ES-I3 (cell line): ENCODE data around the gene SERINC5.
"Not testable (repeated sequence)": the region's sequence is repeated elsewhere in the genome, so short reads cannot be mapped to it uniquely, and the experiment has no call there.

Experiments
- H3K36me3 ChIP-seq: 2 replicates; pipeline ENCODE4 v1.6.1; 2013; ENCODE audit warnings: mild to moderate bottlenecking, low read length, control low read depth, moderate library complexity; ENCODE audit not compliant: insufficient read depth
- H3K4me1 ChIP-seq: 2 replicates; pipeline ENCODE4 v1.6.1; 2013; ENCODE audit warnings: mild to moderate bottlenecking, control low read depth, low read length; ENCODE audit not compliant: insufficient read depth
- H3K9ac ChIP-seq: 2 replicates; pipeline ENCODE4 v1.6.1; 2013; ENCODE audit warnings: low read depth, mild to moderate bottlenecking, low read length, moderate library complexity
- H3K9me3 ChIP-seq: 2 replicates; pipeline ENCODE4 v1.6.1; 2013; ENCODE audit warnings: mild to moderate bottlenecking, low read length, moderate library complexity; ENCODE audit not compliant: control insufficient read depth, insufficient read depth

The SERINC5 gene

DNA sequence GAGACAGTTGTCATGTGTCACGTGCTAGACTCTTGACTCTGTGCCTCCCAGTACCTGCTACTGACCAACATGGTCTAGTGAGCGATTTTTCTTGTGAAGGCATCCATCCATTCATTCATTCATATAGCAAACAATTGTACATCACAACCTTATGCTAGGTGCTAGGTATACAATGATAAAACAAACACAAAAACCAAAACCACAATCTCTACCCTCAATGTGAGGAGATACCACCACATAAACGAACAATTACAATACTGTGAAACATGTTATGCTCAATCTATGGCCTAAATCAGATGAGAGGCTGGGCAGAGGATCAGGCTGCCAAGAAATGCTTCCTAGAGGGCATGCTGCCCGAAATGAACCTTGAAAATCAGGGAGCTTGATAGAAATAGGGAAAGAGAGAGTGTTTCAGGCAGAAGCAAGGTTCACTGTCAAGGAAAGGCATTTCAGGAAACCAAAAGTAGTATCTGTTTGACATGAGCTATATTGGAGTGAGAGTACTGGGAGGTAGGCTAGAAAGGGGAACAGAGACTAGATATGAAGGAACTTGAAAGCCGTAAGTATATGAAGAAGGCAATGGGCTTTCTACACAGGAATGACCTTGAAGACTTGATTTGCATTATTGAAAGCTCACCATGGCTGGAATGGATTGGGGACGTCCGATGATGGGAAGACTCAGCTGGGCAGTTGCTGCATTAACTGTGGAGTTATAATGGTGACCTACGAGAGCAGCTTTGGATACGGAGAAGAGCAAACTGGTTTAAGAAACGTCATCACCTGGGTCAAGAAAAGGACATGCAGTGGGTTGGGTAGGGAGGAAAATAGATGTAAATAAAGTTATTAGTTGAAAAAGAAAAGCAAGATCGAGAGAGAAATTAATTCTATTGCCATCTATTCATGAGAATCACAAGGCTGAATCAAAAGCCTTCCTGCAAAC lies 130.6 kb downstream of the SERINC5 start:
- no peaks in the 10 kb centered on the region; the same call in 1 of the 2 replicates for H3K9me3 ChIP-seq
- no peaks in the 10 kb centered on the region for H3K36me3 ChIP-seq
- H3K4me1 ChIP-seq, result peaks cover 9% of the 10 kb centered on the region
- H3K9ac ChIP-seq, result no peak overlapping the region

DNA sequence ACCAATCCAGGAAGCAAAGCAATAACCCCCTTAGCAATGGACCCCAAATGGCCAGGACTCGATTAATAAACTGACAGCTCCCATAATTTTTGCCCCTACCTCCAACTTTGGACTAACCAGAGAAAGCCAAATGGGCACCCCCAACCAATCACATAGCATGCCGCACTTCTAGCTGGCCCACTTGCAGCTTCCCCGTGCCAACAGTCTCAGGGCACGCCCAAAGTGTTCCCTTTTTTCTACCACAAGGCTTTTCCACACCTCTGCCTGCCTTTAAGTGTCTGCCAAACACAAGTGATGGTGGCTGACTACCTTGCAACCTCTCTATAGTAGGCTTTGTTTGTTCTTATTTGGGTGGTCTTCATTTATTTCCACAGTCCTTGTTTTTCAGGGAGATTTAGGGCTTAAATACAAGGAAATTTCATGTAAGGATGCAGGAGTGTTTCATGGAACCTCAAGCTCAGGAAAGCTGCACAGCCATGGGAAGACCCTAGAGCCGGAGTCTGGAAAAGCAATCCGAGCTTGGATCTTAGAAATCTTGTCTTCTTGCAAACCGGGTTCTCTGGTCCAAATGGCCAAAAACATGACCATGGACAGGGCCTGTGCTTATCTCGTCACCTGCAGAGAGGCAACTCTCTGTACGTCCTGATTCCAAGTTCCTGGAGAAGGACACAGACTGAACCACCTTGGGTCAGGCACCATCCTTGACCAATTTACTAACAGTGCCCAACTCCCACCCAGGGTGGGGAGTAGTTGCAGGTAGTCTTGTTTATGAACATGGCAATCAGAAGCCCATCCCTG lies 131.5 kb downstream of the SERINC5 start:
- Histone ChIP-seq H3K4me1 (peaks cover 9% of the 10 kb centered on the region), H3K36me3 (no peaks in the 10 kb centered on the region), H3K9ac (no peak overlapping the region), H3K9me3 (no peaks in the 10 kb centered on the region; the same call in 1 of the 2 replicates)

DNA sequence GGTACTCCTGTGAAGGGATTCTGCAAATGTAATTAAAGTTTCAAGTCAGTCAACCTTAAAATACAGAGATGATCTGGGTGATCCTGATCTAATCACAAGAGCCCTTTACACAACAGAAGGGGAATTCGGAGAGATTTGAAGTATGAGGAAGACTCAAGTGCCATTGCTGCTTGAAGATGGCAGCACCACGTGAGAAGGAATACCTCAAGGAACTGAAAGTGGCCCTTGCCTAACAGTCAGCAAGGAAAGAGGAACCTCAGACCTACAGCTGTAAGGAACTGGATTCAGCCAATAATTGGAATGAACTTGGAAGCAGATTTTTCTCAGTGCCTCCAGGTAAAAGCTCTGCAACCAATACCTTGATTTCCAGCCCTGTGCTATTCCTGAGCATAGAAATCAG lies 133.3 kb downstream of the SERINC5 start:
- no peaks in the 10 kb centered on the region for H3K36me3 ChIP-seq
- H3K9ac ChIP-seq, result no peak overlapping the region
- H3K4me1 ChIP-seq, result no peaks in the 10 kb centered on the region
- no peaks in the 10 kb centered on the region; the same call in 1 of the 2 replicates for H3K9me3 ChIP-seq

DNA sequence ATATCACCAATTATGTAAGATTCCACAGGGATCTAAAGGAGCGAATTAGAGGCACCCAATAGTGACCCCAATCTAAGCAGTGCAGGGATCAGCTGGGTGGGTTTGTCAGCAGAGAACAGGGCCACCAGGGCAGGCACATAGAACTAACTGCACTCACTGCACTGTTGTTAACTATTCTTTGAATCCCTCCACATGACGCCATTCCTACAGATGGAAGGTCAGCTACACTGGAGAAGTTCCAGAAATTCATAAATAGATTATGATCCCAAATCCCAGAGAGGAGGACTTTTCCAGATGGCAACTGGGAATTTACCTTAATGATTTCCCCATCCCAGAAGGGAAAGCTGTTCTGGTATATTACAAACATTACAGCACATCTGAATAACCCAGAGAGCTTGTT lies 136.5 kb downstream of the SERINC5 start:
- Histone ChIP-seq H3K9me3 (no peaks in the 10 kb centered on the region), H3K9ac (no peak overlapping the region), H3K4me1 (no peaks in the 10 kb centered on the region), H3K36me3 (no peaks in the 10 kb centered on the region)

GRCh38 chr5:80117446-80117845 lies 138.4 kb downstream of the SERINC5 start:
- no peak overlapping the region for H3K9ac ChIP-seq
- no peaks in the 10 kb centered on the region for H3K4me1 ChIP-seq
- H3K9me3 ChIP-seq, result no peaks in the 10 kb centered on the region
- H3K36me3 ChIP-seq, result no peaks in the 10 kb centered on the region

DNA sequence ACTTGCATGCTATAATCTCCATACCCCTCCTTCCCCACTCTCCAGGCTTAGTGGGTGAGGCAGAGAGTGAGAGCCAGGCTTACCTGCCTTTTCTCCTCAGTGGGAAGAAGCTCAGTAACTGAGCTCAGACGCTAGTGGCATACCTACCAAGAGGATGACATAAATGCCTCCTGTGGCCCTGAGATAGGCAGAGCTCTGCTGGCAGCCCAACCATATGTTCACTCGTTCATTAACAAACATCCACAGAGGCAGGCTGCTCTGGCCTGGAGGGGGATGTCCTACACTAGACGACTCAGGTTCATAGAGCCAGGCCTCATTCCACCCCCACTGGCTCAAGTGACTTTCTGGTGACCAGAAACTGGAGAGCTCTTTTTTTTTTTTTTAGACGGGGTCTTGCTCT lies 139.4 kb downstream of the SERINC5 start:
- Histone ChIP-seq H3K4me1 (peaks cover 6% of the 10 kb centered on the region; the same call in 1 of the 2 replicates), H3K9me3 (no peaks in the 10 kb centered on the region), H3K36me3 (no peaks in the 10 kb centered on the region), H3K9ac (no peak overlapping the region)

GRCh38 chr5:80116000-80116399 lies 139.8 kb downstream of the SERINC5 start:
- H3K9me3 ChIP-seq, result no peaks in the 10 kb centered on the region
- no peaks in the 10 kb centered on the region for H3K36me3 ChIP-seq
- peaks cover 11% of the 10 kb centered on the region for H3K4me1 ChIP-seq
- no peak overlapping the region for H3K9ac ChIP-seq

DNA sequence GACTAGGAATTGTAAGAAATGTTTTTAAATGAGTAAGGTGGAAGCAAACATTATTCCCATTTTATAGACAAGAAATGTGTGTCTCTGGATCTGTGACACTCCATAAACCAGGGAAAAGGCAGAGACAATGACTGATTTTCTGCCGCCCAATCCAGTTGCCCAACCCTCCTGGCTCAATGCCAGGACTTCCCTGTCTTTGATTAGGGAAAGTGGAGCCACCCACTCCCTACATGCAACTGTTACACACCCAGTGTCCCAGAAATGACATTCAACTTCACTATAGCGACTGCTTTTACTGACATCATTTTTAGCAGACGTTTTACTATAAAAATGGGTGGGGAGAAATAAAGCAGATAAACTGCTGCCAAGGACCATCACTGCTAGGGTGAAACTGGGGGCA lies 141.0 kb downstream of the SERINC5 start:
- H3K4me1 ChIP-seq, result peaks cover 15% of the 10 kb centered on the region
- no peak overlapping the region for H3K9ac ChIP-seq
- H3K36me3 ChIP-seq, result no peaks in the 10 kb centered on the region
- no peaks in the 10 kb centered on the region for H3K9me3 ChIP-seq

DNA sequence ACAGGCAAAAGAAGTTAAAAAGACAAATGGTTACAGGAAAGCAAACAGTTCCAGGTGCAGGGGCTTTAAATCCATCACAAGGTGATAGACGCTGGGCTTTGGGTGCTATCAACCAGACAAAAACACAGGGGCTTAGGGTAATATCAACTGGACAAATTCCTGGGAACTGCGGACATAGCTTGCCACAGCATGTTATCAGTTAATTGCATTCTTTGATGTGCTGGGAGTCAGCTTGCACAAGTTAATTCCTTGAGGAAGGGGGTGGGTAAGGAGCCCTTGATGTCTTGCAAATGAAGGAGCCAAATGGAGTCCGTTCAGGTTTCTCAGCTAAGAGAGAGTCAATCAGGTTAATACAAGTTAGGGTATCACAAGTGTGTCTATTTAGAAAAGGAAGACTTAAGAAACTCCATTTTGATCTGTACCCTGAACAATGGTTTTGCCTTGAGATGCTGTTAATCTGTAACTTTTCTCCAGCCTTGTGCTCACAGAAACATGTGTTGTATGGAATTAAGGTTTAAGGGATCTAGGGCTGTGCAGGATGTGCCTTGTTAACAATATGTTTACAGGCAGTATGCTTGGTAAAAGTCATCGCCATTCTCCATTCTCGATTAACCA lies 144.4 kb downstream of the SERINC5 start:
- peaks cover 15% of the 10 kb centered on the region for H3K4me1 ChIP-seq
- H3K9me3 ChIP-seq, H3K9ac ChIP-seq, H3K36me3 ChIP-seq: not testable (repeated sequence)

GRCh38 chr5:80109646-80110478 lies 146.0 kb downstream of the SERINC5 start:
- Histone ChIP-seq H3K4me1 (peaks cover 15% of the 10 kb centered on the region), H3K9ac (no peak overlapping the region), H3K36me3 (no peaks in the 10 kb centered on the region), H3K9me3 (no peaks in the 10 kb centered on the region)

DNA sequence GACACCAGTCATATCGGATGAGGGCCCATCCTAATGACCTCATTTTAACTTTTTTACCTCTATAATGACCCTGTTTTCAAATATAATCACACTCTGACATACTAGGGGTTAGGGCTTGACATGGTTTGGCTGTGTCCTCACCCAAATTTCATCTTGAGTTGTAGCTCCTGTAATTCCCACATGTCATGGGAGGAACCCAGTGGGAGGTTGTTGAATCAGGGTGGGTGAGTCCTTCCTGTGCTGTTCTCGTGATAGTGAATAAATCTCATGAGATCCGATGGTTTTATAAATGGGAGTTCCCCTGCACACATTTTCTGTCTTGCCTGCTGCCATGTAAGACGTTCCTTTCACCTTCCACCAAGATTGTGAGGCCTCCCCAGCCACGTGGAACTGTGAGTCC lies 148.9 kb downstream of the SERINC5 start:
- no peak overlapping the region for H3K9ac ChIP-seq
- peaks cover 13% of the 10 kb centered on the region for H3K4me1 ChIP-seq
- no peaks in the 10 kb centered on the region for H3K9me3 ChIP-seq
- no peaks in the 10 kb centered on the region for H3K36me3 ChIP-seq

- no peaks in the 10 kb centered on the region for H3K9me3 ChIP-seq
- H3K9ac ChIP-seq, result no peak overlapping the region
- H3K36me3 ChIP-seq, result no peaks in the 10 kb centered on the region
- peaks cover 2% of the 10 kb centered on the region; the same call in 1 of the 2 replicates for H3K4me1 ChIP-seq
These were observed 150.0 kb downstream of the SERINC5 start for GRCh38 chr5:80105698-80106439.

GRCh38 chr5:80103371-80103770 lies 152.5 kb downstream of the SERINC5 start:
- H3K9ac ChIP-seq, result no peak overlapping the region
- H3K36me3 ChIP-seq, result no peaks in the 10 kb centered on the region
- peaks cover 3% of the 10 kb centered on the region; the same call in 1 of the 2 replicates for H3K4me1 ChIP-seq
- H3K9me3 ChIP-seq, result no peaks in the 10 kb centered on the region
